WTC11 (cell line): ENCODE data around the gene CTTNBP2NL.

Source experiments
- ATF6 ChIP-seq: sonication (generic); formaldehyde crosslinking; IDR thresholded peaks from 2 replicates; pipeline ENCODE4 v1.8.1; 2023; ENCODE audit warnings: mild to moderate bottlenecking, missing genetic modification reagents
- CBFB ChIP-seq: sonication (generic); formaldehyde crosslinking; IDR thresholded peaks from 2 replicates; pipeline ENCODE4 v1.8.1; 2022; ENCODE audit warnings: mild to moderate bottlenecking, low read depth, missing genetic modification reagents
- CDX4 ChIP-seq: fragments of 250-450 bp; sonication (Bioruptor Pico); IDR thresholded peaks from 2 replicates; pipeline ENCODE4 v1.9.0; 2021; ENCODE audit warnings: moderate library complexity, mild to moderate bottlenecking, inconsistent platforms, borderline replicate concordance
- CTCF ChIP-seq: fragments of 200-600 bp; IDR thresholded peaks from 2 replicates; pipeline ENCODE4 v1.8.0; 2022; ENCODE audit warnings: antibody characterized with exemption
- E2F1 ChIP-seq: sonication (generic); formaldehyde crosslinking; IDR thresholded peaks from 2 replicates; pipeline ENCODE4 v1.8.0; 2022; ENCODE audit warnings: mild to moderate bottlenecking, missing genetic modification reagents
- ESRRA ChIP-seq: sonication (generic); formaldehyde crosslinking; IDR thresholded peaks from 2 replicates; pipeline ENCODE4 v1.8.1; 2022; ENCODE audit warnings: mild to moderate bottlenecking, missing genetic modification reagents, borderline replicate concordance
- MYBL2 ChIP-seq: sonication (generic); formaldehyde crosslinking; IDR thresholded peaks from 2 replicates; pipeline ENCODE4 v1.8.1; 2023; ENCODE audit warnings: mild to moderate bottlenecking, moderate library complexity, missing genetic modification reagents
- NR2C2 ChIP-seq: sonication (generic); formaldehyde crosslinking; IDR thresholded peaks from 2 replicates; pipeline ENCODE4 v1.8.0; 2022; ENCODE audit warnings: mild to moderate bottlenecking, missing genetic modification reagents
- SP1 ChIP-seq: sonication (generic); formaldehyde crosslinking; conservative IDR thresholded peaks from 2 replicates; pipeline ENCODE4 v1.8.1; 2022; ENCODE audit warnings: missing genetic modification reagents
- TEAD4 ChIP-seq: sonication (generic); formaldehyde crosslinking; IDR thresholded peaks from 2 replicates; pipeline ENCODE4 v1.8.0; 2022; ENCODE audit warnings: mild to moderate bottlenecking, missing genetic modification reagents
- ZNF232 ChIP-seq: sonication (generic); formaldehyde crosslinking; IDR thresholded peaks from 2 replicates; pipeline ENCODE4 v1.8.0; 2022; ENCODE audit warnings: mild to moderate bottlenecking, missing genetic modification reagents
- ZNF671 ChIP-seq: fragments of 250-450 bp; sonication (Bioruptor Pico); IDR thresholded peaks from 2 replicates; pipeline ENCODE4 v1.8.0; 2021; ENCODE audit warnings: mild to moderate bottlenecking
- TF ChIP-seq, protein P1 (sequence below): sonication (generic); formaldehyde crosslinking; IDR thresholded peaks from 2 replicates; pipeline ENCODE4 v1.8.1; 2023; ENCODE audit warnings: mild to moderate bottlenecking, missing genetic modification reagents, moderate library complexity

DNA sequence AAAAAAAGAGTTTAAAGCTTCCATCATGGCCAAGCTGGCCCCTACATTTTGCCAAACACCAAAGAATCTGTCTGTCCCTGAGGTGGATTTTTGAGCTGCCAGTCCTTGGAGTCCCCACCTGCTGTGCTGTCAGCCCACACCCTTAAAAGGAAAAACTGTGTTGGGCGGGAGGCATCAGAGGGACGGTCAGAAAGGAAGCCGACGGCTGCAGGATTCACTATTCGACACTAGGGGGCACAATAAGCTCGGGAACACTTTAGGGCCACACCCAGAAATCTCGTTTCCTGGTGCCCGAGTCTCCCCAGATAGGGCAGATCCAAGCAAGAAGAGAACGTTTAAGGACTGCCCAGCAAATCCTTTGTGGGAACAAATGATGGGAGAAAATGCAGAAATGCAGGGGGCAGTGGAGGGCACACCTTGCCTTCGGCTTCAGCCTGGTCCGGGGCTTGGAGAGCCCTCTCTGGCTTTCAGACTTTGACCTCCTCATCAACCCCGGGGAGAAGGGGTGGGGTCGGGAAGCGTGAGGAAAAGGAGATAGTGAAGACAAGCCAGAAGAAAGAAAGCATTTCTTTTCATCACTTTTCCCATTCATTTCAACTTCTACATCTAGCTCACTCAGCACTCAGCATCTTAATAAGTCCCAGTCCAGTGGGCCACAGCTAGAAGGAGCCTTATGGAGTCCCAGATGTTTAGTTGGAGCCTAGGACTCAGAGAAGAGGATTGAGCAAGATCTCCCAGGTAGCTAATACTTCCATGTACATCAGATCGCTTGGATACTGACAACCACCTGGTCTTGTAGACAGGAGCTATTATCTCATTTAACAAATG, 5.0 kb upstream of the CTTNBP2NL start:
- peak; percentile 87 for TF ChIP-seq CTCF
- TF ChIP-seq MYBL2 (CRISPR knock-in tag): no peak
- TF ChIP-seq, protein P1, sequence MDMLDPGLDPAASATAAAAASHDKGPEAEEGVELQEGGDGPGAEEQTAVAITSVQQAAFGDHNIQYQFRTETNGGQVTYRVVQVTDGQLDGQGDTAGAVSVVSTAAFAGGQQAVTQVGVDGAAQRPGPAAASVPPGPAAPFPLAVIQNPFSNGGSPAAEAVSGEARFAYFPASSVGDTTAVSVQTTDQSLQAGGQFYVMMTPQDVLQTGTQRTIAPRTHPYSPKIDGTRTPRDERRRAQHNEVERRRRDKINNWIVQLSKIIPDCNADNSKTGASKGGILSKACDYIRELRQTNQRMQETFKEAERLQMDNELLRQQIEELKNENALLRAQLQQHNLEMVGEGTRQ (CRISPR knock-in tag): no peak
- TF ChIP-seq E2F1 (CRISPR knock-in tag): no peak
- TF ChIP-seq ESRRA (CRISPR knock-in tag): no peak
- TF ChIP-seq NR2C2 (CRISPR knock-in tag): no peak
- TF ChIP-seq CBFB (CRISPR knock-in tag): no peak
- TF ChIP-seq SP1 (CRISPR knock-in tag): peak; percentile 41; the same call in 1 of the 2 replicates
- no peak for TF ChIP-seq ATF6
- TF ChIP-seq ZNF232: no peak
- no peak for TF ChIP-seq TEAD4 (CRISPR knock-in tag)
- TF ChIP-seq ZNF671 (CRISPR knock-in tag): no peak
- TF ChIP-seq CDX4 (CRISPR knock-in tag): no peak
